Effector CD8-positive, alpha-beta T cell (primary cell): ENCODE measurements around the gene MAP2K2.
"Not testable (repeated sequence)": the region's sequence is repeated elsewhere in the genome, so short reads cannot be mapped to it uniquely, and the experiment has no call there.

Source experiments
- DNase-seq: peaks from one replicate; lab custom pipeline; 2025; lab: John Stamatoyannopoulos, UW
- total RNA-seq, 4 experiments: gene quantifications; one replicate each; lab custom pipeline; 2026; lab: John Stamatoyannopoulos, UW

The MAP2K2 gene
- 116 to 171 (median 159) reads per million in 4 experiments for total RNA-seq

- DNase-seq: peak; percentile 93
Observed at GRCh38 chr19:4123615-4124568, at the start of gene MAP2K2. Gene MAP2K2 (minus strand): TSS chr19:4124122. CDS start chr19:4123875, 247 bp downstream.

- peak; percentile 50 for DNase-seq
Observed at GRCh38 chr19:4172861-4173473, 49.0 kb upstream of the MAP2K2 start.

GRCh38 chr19:4171676-4172075 lies 47.8 kb upstream of the MAP2K2 start:
- no peak for DNase-seq

- DNase-seq: no peak
Observed at GRCh38 chr19:4164262-4164661, 40.3 kb upstream of the MAP2K2 start.

- DNase-seq: no peak
Observed at GRCh38 chr19:4161415-4162077, 37.6 kb upstream of the MAP2K2 start.

- not testable (repeated sequence) for DNase-seq
Observed at GRCh38 chr19:4157971-4158370, 34.0 kb upstream of the MAP2K2 start.

- no peak for DNase-seq
Observed at GRCh38 chr19:4157164-4157563, 33.2 kb upstream of the MAP2K2 start.

- DNase-seq: no peak
Observed at GRCh38 chr19:4154571-4155312, 30.8 kb upstream of the MAP2K2 start.

- DNase-seq: no peak
Observed at GRCh38 chr19:4152241-4152998, 28.5 kb upstream of the MAP2K2 start.

- no peak for DNase-seq
Observed at GRCh38 chr19:4151623-4152022, 27.7 kb upstream of the MAP2K2 start.

- DNase-seq: no peak
Observed at GRCh38 chr19:4149518-4150288, 25.8 kb upstream of the MAP2K2 start.

GRCh38 chr19:4144666-4145249 lies 20.8 kb upstream of the MAP2K2 start:
- no peak for DNase-seq

GRCh38 chr19:4142916-4143315 lies 19.0 kb upstream of the MAP2K2 start:
- not testable (repeated sequence) for DNase-seq

- no peak for DNase-seq
Observed at GRCh38 chr19:4140237-4140711, 16.4 kb upstream of the MAP2K2 start.

- peak; percentile 84 for DNase-seq
Observed at GRCh38 chr19:4139614-4140236, 15.8 kb upstream of the MAP2K2 start.

GRCh38 chr19:4138445-4138844 lies 14.5 kb upstream of the MAP2K2 start:
- DNase-seq: no peak

GRCh38 chr19:4136680-4137088 lies 12.8 kb upstream of the MAP2K2 start:
- no peak for DNase-seq

GRCh38 chr19:4135386-4135785 lies 11.5 kb upstream of the MAP2K2 start:
- not testable (repeated sequence) for DNase-seq

GRCh38 chr19:4134351-4134750 lies 10.4 kb upstream of the MAP2K2 start:
- no peak for DNase-seq
